GM19468 (cell line): ENCODE results near the gene CD58.

Experiments used
- ATAC-seq: cut with Tn5 transposase; IDR thresholded peaks from one replicate; pipeline ENCODE4 v1.9.1; 2021; ENCODE audit warnings: mild to moderate bottlenecking, moderate library complexity, moderate number of reproducible peaks; ENCODE audit not compliant: unreplicated experiment; ENCODE audit errors: extremely low read depth

Gene CD58

GRCh38 chr1:116481934-116482333 is 88.9 kb downstream of the CD58 start:
- no peak for ATAC-seq

GRCh38 chr1:116478621-116479020 is 92.2 kb downstream of the CD58 start:
- no peak for ATAC-seq

GRCh38 chr1:116477429-116477828 is 93.4 kb downstream of the CD58 start:
- ATAC-seq, result no peak

DNA sequence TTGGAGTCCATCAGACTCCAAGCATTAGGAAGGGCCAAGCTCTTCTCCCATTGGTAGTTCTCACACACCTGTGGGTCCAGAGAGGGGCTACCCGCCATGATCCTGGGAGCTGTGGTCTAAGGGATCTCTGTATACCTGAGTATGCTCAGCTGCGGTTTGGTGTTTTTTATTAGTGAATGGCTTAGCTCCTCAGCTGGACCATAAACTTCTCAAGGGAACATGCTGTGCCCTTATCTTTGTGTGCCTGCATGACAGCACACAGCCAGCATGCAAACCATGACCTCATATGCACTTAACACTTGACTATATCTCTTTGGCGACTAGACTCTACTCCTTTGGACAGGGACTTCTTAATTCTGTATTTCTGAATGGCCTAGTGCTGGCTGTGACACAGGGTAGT is 94.5 kb downstream of the CD58 start:
- ATAC-seq, result no peak

DNA sequence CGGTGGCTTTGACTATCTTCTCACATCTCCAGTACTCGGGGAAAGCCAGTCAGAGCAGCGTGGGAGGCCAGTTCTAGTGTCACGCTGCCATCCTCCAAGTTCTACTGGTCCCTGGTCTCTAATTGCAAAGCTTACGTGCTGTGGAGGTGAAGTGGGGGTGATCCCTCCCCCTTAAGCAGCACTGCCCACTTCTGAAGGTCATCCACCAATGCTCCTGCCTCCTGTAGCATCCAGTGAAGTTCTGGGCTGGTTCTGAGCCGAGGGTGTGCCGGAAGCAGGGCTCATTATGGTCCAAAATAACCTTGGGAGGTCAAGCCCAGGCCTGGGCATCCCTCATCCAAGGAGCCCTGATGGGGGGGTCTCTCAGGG is 95.0 kb downstream of the CD58 start:
- no peak for ATAC-seq

DNA sequence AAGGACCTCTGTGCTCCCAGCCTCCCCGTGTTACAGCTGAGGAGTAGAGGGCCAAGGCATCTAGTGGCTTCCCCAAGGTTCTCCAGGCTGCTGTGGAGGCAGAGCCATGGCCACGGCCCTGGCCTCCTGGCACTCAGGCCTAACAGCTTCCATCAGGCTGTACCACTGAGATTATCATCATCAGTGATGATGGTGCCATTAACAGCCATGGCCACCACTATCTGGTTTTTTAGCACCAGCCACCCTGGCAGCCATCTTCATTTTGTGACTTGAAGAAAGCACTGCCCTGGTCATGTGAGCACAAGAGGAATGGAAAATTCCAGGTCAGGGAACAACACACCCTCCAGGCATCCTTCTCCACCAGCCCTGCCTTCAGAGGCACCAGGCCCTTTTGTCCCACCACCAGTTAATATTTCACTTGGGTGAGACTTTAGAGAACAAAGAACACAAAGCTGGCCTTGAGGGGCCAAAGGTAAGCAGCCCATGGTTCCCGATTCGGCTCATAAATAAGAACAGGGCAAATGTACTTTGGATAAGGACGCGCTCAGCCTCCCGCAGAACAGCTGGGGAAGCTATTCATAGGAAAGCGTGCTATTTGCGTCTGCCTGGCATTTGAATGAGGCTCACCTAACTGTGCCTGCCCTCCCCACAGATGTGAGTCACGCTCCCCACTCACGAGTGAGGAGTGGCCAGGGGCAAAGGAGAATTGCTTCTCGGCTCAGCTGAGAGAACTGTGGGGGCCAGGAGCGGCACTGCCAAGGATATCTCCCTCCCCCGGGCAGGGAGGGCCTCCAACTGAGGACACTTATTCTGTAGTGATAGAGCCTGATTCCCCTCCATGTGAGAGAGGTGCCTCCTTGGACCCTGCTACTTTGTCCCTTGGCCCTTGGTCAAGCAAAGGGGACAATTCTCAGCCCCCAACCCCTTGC is 95.6 kb downstream of the CD58 start:
- ATAC-seq, result no peak

- ATAC-seq, result no peak
Measured at GRCh38 chr1:116472431-116472961, 98.3 kb downstream of the CD58 start.

- no peak for ATAC-seq
Measured at GRCh38 chr1:116471241-116471640, 99.6 kb downstream of the CD58 start.

GRCh38 chr1:116470671-116471070 is 100.2 kb downstream of the CD58 start:
- no peak for ATAC-seq

- no peak for ATAC-seq
Measured at GRCh38 chr1:116466810-116467557, 103.8 kb downstream of the CD58 start.

DNA sequence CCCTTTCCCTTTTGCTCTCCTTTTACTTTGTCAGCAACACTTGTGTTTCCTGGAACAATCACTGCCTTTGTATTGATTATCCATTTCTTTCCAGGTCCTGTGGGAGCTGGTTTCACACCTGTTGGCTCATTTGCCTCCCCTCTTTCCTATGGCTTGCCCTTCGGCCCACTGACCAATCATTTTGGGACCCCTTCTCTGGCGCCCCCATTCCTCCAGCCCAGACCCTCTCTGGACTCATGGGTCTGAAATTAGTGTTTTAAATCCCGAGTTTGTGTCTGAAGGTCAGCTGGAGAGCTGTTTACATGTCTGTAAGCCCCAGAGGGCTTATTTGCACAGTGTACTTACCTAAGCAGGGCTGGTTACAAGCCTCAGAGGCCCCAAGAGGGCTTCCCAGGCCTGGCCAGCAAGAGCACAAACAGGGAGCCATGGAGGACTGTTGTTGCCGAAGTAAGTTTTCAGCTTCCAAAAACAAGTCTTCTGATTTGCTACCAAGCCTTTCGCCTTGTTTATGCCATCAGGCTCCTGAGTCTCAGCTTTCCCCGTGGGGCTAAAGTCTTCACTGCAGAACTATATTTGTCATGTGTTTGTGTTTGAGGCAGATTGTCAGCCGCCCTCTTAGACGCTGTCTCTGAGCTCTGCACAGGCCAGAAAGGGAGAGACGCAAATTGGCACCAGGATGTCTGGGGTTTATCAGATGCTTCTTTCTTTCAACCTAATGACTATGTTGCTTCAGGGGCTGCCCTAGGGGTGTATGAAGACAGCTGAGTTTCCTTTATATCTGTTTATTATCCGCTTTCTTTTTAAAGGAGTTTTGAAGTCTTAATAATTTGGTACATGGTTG is 104.8 kb downstream of the CD58 start:
- no peak for ATAC-seq

DNA sequence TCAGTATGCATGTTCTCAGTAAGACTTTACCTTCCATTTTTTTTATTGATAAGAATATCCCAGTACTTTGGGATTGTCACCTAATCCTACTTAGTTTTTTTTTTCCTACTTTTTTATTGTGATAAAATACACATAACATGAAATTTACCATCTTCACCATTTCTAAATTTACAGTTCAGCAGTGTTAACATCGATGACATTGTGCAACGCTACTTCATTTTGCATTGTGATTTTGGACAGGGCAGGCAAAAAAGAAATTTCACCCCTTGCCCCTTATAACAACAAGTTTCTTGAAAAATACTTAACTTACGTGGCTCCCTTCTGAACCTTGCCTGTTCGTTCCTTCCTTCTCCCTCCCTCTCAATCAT is 105.4 kb downstream of the CD58 start:
- ATAC-seq, result no peak
